ENCODE data around the gene PCDHA1.

DNA sequence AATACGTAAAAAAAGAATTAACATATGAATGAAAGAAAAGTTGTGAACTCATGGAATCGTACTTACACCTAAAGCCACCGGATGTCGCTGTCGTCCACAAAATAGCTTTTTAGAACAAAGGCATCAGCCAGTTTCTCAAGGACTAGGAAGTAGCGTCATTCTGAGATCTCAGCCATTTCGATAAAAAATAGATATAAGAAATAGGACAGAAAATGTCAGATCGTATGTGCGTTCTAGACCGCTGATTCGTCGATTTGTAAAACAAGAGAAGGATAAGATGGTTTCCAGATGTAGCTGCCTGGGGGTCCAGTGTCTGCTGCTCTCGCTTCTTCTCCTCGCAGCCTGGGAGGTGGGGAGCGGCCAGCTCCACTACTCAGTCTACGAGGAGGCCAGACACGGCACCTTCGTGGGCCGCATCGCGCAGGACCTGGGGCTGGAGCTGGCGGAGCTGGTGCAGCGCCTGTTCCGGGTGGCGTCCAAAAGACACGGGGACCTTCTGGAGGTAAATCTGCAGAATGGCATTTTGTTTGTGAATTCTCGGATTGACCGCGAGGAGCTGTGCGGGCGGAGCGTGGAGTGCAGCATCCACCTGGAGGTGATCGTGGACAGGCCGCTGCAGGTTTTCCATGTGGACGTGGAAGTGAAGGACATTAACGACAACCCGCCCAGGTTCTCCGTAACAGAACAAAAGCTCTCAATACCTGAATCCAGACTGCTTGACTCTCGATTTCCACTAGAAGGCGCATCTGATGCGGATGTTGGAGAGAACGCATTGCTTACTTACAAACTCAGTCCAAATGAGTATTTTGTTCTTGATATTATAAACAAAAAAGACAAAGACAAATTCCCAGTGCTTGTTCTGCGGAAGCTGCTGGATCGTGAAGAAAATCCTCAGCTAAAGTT lies 70.1 kb downstream of the PCDHA1 start, which contains the start of gene PCDHA10:
- TF ChIP-seq DPF2 (IDR thresholded peaks at IDR 0.05) (no peak), ZNF232 (CRISPR knock-in tag; IDR thresholded peaks at IDR 0.05) (no peak), FOXA1 (IDR thresholded peaks at IDR 0.05; ENCODE audit: borderline replicate concordance) (no peak), RAD21 (CRISPR knock-in tag; conservative IDR thresholded peaks at IDR 0.05 in 1 of 2, IDR thresholded peaks at IDR 0.05 in 1 of 2) (no peak), PHTF2 (CRISPR knock-in tag; IDR thresholded peaks at IDR 0.05) (no peak), SRF (CRISPR knock-in tag; IDR thresholded peaks at IDR 0.05) (no peak)

All from K562 (cell line).